NCI-H1105 (cell line): ENCODE data around the gene PTGES2.

Experiments
- DNase-seq: peaks from one replicate; lab custom pipeline; 2025; lab: John Stamatoyannopoulos, UW

Gene PTGES2

GRCh38 chr9:128102861-128103588 is 24.5 kb downstream of the PTGES2 start:
- no peak for DNase-seq

DNA sequence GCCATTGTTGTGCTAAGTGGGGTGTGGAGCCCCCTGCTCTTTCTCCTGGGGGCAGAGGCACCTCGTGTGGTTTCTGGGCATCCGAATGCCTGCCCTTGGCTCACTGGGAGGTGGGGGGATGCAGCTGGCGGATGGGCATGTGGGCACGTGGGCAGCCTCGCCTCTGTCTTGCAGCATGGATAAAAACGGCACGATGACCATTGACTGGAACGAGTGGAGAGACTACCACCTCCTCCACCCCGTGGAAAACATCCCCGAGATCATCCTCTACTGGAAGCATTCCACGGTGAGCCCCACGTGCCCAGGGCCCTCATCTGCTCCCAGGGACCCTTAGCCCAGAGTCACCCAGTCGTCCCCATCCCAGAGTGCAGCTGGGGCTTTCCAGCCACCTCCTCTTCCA is 25.3 kb downstream of the PTGES2 start:
- DNase-seq = no peak

- DNase-seq = no peak
These were observed 25.8 kb downstream of the PTGES2 start for GRCh38 chr9:128101690-128102089.

- no peak for DNase-seq
These were observed 26.3 kb downstream of the PTGES2 start for GRCh38 chr9:128101231-128101661.

- DNase-seq = no peak
These were observed 26.9 kb downstream of the PTGES2 start for GRCh38 chr9:128100581-128100980.

DNA sequence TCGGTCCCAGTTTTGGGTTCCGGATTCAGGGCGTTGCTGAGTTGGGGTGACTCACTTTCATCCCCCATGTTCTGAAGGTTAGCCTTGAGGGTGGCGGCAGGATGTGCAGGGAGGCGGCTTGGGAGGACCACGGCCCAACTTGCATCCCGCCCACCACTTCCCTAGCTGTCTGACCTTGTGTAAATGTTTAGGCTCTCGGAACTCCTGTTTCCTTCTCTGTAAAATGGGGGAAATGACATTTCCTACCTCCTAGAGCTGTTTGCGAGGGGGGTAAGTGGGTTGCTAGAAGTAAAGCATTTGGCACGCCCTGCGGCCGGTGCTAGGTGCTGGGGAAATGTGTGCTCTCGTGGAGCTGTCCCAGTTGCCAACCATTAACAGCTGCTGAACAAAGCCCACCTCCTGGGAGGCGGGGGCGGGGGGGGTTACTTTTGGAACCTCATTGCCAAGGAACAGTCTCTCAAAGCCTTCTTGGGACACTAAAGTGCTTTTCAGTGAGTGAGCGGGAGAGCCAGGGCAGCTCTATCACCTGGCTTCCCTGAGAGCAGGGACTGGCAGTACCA is 27.5 kb downstream of the PTGES2 start:
- no peak for DNase-seq

- no peak for DNase-seq
These were observed 28.1 kb downstream of the PTGES2 start for GRCh38 chr9:128099231-128099931.

DNA sequence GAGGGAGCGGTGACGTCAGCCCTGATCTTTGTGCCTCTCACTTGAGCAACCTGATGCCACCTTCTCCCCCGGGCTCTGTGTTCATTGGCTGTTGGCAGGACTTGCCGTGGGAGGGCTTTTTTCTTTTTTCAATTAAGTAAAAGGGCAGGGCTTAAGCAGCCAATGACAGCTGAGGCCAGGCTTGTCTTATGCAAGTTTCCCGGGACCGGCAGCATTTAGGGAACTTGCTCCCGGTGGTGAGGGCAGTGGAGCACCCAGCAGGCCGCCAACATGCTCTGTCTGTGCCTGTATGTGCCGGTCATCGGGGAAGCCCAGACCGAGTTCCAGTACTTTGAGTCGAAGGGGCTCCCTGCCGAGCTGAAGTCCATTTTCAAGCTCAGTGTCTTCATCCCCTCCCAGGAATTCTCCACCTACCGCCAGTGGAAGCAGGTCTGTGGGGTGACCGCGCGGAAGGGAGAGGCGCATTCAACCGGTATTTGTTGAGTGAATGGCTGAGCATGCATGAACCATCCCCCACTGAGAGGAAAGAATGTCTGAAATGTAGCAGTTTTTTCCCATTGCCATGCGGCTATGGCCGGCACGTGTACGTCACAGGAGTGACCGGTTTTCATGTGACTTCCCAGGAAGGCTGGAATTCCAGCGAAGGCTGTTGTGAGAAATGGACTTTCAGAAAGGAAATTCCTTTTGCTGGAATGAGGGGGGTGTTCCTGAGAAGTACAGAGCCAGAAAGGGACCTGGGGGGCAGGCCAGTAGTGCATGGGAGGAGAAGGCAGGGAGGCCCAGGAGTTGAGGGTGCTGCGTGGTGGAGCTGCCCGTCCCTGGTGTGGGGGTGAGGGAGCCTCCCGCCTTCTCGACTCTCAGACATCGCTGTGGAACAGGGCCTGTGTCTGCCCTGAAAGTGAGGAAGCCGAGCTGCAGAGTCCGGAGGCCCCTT is 29.0 kb downstream of the PTGES2 start:
- DNase-seq = peak; percentile 87

DNA sequence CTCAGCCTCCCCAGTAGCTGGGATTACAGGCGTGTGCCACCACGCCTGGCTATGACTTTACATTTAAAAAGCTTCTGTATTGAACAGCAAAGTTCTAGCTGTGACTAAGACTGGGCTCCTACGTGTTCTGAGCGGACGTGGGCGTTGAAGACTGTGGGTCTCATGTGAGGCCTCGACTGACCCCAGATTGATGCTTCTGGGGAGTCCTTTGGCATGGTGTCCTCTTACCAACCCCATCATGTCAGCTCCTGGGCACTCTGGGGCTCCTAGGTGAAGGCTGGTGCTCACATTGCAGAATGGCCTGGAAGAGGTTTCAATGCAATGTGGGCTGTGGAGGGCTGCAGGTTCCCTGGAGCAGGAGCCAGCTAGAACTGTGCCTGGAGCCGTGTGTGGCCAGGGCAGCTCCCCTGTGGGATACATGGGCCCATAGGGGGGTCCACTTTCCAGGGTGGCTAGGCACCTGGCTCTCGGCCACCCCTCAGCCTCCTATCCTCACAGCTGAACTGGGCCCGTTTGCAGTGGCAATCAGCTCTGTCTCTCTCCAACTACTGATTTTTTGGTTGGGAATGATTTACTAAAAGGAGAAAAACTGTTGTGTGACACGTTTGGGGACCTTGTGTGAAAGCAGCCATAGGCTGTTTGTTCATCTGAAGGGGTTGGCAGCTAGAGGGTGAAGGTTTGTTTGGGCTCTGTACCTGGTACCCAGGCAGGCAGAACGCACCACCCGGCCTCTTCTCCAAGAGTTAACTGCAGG is 29.8 kb downstream of the PTGES2 start:
- DNase-seq = no peak

DNA sequence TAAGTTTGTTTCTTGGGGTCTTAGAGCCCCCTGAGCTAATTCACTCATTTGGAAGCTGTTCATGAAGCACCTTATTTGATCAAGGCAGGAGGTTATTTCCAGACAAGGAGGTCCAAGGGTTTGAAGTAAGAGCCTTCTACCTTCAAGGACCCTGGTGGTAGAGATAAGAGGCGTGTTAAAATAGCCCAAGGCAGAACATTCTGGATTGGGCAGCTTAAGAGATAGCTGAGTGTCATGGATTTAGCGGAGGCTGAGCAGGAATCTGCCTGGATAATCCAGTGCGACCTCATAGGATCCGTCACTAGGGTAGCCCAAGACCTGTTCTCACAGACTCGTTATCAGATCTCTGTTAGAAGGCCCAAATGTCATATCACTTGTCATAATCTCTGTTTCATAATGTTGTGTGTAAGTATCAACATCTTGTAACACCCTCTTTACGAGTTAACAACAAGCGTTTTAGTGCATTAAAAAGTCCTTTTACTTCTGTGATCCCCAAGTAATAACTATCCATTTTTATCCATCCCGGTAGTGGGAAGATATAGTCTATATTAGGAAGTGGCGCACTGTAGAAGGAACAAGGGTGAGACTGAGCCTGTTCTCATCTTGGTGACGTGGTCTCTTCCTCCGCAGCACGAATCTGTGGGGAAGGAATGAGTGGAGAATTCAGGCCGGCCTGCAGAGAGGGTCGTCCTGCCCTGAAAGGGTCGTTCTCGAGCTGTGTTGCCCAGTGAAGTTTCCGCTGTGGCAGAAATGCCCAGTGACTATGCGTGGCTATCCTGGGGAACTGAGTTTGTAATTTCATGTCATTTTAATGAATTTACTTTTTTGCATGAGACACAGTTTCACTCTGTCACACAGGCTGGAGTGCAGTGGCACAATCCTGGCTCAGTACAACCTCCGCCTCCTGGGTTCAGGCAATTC is 30.7 kb downstream of the PTGES2 start:
- no peak for DNase-seq

- no peak for DNase-seq
These were observed 32.5 kb downstream of the PTGES2 start for GRCh38 chr9:128094950-128095544.

- peak; percentile 92 for DNase-seq
These were observed 33.2 kb downstream of the PTGES2 start for GRCh38 chr9:128094166-128094949.

DNA sequence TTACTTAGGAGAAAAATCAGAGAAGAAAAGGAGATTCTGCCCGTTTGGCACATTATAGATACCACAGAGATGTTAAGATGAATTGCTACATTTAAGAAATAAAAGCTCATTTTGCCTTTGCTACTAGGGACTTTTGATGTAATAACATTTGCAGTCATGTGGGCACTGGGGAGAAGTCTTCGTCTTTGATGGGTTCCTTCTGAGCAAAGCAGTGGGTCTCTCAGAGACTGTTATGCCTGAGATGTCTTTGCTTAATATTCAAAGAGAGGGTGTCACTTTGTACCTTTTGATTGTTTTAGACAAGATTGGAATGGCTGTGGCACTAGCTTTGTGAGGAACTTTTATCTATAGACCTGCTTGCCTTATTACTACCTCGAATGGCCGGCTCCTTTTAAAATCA is 34.5 kb downstream of the PTGES2 start:
- DNase-seq = no peak

GRCh38 chr9:128092199-128092977 is 35.1 kb downstream of the PTGES2 start:
- DNase-seq = no peak

- no peak for DNase-seq
These were observed 36.0 kb downstream of the PTGES2 start for GRCh38 chr9:128091571-128091970.

- DNase-seq = no peak
These were observed 36.4 kb downstream of the PTGES2 start for GRCh38 chr9:128091144-128091543.

DNA sequence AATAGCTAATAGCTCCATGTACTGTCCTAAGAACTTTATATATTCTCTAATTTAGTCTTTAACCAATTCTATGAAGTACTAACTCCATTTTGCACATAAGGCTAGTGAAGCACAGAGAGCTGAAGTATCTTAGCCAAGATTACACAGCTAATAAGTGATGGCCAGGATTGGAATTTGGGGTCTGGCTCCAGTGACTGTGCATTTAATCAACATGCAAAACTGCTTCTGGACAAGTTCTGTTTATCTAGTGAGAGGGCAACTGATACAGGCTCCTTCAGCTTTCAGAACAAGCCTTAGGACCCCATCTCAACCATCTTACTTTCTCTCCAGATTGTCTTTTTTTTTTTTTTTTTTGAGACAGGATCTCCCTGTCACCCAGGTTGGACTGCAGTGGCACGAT is 38.2 kb downstream of the PTGES2 start:
- no peak for DNase-seq

DNA sequence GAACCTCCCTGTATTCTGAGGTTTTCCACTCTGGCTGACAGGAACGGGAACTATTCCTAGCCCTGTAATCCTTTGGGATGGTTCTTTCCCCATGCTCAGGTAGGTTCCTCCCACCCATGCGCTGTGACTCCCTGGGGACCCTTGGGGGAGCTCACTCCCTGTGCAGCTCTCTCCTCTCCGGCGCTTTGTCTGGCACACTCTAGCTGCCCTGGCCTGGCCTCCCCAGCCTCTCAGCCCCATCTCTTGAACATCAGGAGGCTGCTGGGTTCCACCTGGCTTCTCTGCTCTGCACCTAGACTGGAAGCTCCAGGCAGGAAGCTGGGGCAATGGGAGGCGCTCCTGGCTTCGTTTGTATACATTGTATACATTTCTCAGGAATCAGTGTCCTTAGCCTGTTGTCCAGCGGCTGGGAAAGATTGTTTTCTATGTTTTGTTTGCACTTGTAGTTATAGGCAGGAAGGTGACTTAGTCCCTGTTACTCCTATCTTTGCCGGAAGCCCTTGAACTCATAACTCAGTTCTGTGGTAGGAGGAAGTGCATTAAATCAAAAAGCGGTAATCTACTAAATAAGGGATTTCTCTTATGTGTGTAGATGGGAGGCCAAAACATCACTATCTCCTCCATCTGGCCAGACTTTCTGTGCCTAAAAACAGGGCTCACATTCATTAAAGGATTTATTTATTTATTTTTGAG is 39.1 kb downstream of the PTGES2 start:
- no peak for DNase-seq
